Type B pancreatic cell (in vitro differentiated cells): Measurements from ENCODE around the gene NLRP1. TPM values are rescaled to one million over a fixed set of nuclear protein-coding genes. Genes with fewer than 3 reads are reported as not detected.

Source experiments
- DNase-seq: peaks from one replicate; pipeline ENCODE4 v3.0.0; 2021; ENCODE audit warnings: mixed read lengths; ENCODE audit not compliant: unreplicated experiment; ENCODE audit errors: extremely low spot score
- H3K27ac Mint-ChIP-seq: 2 replicates; pipeline ENCODE4 v1.8.0; 2021; ENCODE audit warnings: mild to moderate bottlenecking, mixed read lengths
- H3K27me3 Mint-ChIP-seq: 2 replicates; pipeline ENCODE4 v1.8.0; 2021; ENCODE audit warnings: mixed read lengths
- H3K36me3 Mint-ChIP-seq: 2 replicates; pipeline ENCODE4 v1.8.0; 2021; ENCODE audit warnings: mixed read lengths
- H3K4me1 Mint-ChIP-seq: one replicate; pipeline ENCODE4 v1.8.0; 2021; ENCODE audit warnings: mixed read lengths; ENCODE audit not compliant: unreplicated experiment
- H3K4me3 Mint-ChIP-seq: 2 replicates; pipeline ENCODE4 v1.8.0; 2021; ENCODE audit warnings: mild to moderate bottlenecking, mixed read lengths
- H3K9me3 Mint-ChIP-seq: 2 replicates; pipeline ENCODE4 v1.8.0; 2021; ENCODE audit warnings: mixed read lengths
- CTCF ChIP-seq: fragments of 200-600 bp; sonication (generic); conservative IDR thresholded peaks from 2 replicates; pipeline ENCODE4 v1.5.0; 2021; ENCODE audit warnings: antibody characterized with exemption, mild to moderate bottlenecking
- total RNA-seq: library from RNA; stranded (reverse); gene quantifications from 2 replicates; pipeline ENCODE4 v1.2.1, GENCODE V29; 2021; ENCODE audit warnings: low replicate concordance

The NLRP1 gene
- total RNA-seq, 1 donor from 2014 or later: 111 TPM

- Mint-ChIP-seq H3K36me3 (peaks cover 7% of the 10 kb centered on the region), H3K4me3 (no peak overlapping the region), H3K9me3 (no peaks in the 10 kb centered on the region), H3K27me3 (peaks cover 32% of the 10 kb centered on the region), H3K27ac (no peak overlapping the region), H3K4me1 (peaks cover 15% of the 10 kb centered on the region)
- no peak for DNase-seq
- no peak for TF ChIP-seq CTCF
Measured at GRCh38 chr17:5502552-5502951, 81.8 kb downstream of the NLRP1 start.

- TF ChIP-seq CTCF: no peak
Measured at GRCh38 chr17:5501685-5502084, 82.6 kb downstream of the NLRP1 start.

DNA sequence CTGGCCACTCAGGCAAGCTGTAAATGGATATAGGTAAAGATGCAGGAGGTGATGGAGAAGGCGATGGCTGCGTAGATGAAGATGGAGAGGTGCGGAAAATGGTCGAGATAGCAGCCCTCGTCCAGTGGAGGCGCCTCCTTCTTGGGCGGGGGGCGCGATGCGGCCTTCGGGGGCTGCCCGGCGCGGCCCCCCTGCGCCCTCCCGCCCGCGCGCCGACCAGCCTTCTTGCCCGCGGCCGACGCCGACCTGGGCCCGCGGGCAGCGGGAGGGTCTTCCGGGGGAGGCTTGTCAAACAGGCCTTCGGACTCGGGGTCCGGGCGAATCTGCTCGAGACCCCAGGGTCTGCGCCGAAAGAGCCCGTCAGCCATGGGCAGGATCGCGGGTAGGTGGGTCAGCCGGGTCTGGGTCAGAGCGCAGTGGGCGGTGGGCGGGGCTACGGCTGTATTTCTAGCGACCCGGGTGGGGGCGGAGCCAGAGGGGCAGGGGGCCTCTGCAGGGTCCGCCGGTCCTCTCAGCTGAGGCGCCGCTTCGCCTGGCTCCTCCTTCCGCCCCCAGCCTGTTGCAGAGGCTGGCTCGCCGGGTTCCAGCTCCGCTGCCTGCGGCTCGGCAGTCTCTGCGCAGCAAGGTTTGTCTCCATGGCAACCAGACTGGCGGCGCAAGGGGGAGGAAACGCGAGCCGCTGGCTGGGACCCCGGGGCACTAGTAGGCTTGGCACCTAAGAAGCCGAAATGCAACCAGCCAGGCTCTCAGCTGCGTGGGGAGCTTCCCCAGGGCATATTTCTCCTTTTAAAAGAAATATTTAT, 83.5 kb downstream of the NLRP1 start:
- Mint-ChIP-seq H3K27ac (peak overlapping the region; percentile 25), H3K9me3 (no peaks in the 10 kb centered on the region), H3K4me3 (peak overlapping the region; percentile 96), H3K36me3 (peaks cover 7% of the 10 kb centered on the region), H3K27me3 (peaks cover 44% of the 10 kb centered on the region), H3K4me1 (peaks cover 15% of the 10 kb centered on the region)
- peak; percentile 95 for DNase-seq
- peak; percentile 30 for TF ChIP-seq CTCF

More at GRCh38 chr17:5501685-5502084, 82.6 kb downstream of the NLRP1 start:
- peak overlapping the region; percentile 96 for H3K4me3 Mint-ChIP-seq
- H3K36me3 Mint-ChIP-seq: peaks cover 7% of the 10 kb centered on the region
- H3K4me1 Mint-ChIP-seq: peaks cover 15% of the 10 kb centered on the region
- peaks cover 40% of the 10 kb centered on the region for H3K27me3 Mint-ChIP-seq
- DNase-seq: no peak
- no peaks in the 10 kb centered on the region for H3K9me3 Mint-ChIP-seq
- peak overlapping the region; percentile 20 for H3K27ac Mint-ChIP-seq

- peak overlapping the region; percentile 25 for H3K27ac Mint-ChIP-seq
- H3K4me1 Mint-ChIP-seq: peaks cover 15% of the 10 kb centered on the region
- no peaks in the 10 kb centered on the region for H3K9me3 Mint-ChIP-seq
- peak overlapping the region; percentile 96 for H3K4me3 Mint-ChIP-seq
- DNase-seq: no peak
- peaks cover 44% of the 10 kb centered on the region for H3K27me3 Mint-ChIP-seq
- peaks cover 7% of the 10 kb centered on the region for H3K36me3 Mint-ChIP-seq
- no peak for TF ChIP-seq CTCF
Measured at GRCh38 chr17:5500247-5500588, 84.1 kb downstream of the NLRP1 start.

DNA sequence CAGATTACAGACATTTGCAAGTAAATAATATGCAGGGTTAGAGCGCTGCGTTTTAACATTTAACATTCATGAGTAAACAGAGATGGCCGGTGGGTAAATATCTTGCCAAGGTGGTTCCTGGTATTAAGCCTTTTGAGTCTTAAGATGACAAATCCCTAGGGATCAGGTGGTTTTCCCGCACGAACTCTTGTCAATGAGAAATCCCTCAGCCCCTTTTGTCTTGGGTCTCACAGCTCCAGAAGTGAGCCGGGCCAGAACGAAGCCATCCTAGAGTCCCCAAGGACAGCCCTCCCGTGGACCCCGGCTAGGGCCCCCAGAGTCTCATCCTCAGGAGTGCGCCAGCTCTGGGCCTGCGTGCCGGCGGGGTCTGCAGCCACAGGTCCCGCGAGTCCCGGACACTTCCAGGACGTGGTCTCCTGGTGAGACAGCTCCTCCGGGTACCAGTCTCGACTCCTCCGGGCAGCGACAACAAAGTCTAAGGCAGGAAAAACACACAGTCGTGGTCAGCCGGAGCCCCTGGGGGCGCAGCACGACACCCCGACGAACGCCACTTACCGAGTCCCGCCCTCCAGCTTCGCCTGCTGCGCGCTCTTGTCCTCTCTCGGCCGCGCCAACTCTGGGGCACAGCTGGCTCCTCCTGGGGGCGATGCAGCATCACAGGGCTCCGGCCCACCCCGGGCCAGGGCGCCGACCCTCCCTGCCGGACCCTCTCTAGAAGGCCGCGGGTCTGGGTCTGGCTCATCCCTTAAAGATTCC, 84.7 kb downstream of the NLRP1 start:
- TF ChIP-seq CTCF: no peak
- DNase-seq: no peak
- Mint-ChIP-seq H3K4me1 (peaks cover 15% of the 10 kb centered on the region), H3K27ac (peak overlapping the region; percentile 25), H3K27me3 (peaks cover 44% of the 10 kb centered on the region), H3K36me3 (peaks cover 7% of the 10 kb centered on the region), H3K9me3 (no peaks in the 10 kb centered on the region), H3K4me3 (peak overlapping the region; percentile 96)
